GM19193 (cell line): ENCODE data around the gene PARP9.

Experiments
- POLR2A ChIP-seq: IDR thresholded peaks from 4 replicates; pipeline ENCODE4 v1.6.1; 2011; ENCODE audit not compliant: insufficient read depth, insufficient read length; ENCODE audit errors: extremely low read depth

PARP9 gene

GRCh38 chr3:122564155-122564912, at the start of gene PARP9, which contains the start of gene DTX3L:
Gene PARP9 (minus strand): TSS chr3:122564300. CDS start chr3:122559620, 4,680 bp downstream.
Gene DTX3L (plus strand): TSS chr3:122564338. CDS start chr3:122564427, 89 bp downstream.
- TF ChIP-seq POLR2A = peak; percentile 74

GRCh38 chr3:122612696-122613095, 48.6 kb upstream of the PARP9 start:
- no peak for TF ChIP-seq POLR2A

DNA sequence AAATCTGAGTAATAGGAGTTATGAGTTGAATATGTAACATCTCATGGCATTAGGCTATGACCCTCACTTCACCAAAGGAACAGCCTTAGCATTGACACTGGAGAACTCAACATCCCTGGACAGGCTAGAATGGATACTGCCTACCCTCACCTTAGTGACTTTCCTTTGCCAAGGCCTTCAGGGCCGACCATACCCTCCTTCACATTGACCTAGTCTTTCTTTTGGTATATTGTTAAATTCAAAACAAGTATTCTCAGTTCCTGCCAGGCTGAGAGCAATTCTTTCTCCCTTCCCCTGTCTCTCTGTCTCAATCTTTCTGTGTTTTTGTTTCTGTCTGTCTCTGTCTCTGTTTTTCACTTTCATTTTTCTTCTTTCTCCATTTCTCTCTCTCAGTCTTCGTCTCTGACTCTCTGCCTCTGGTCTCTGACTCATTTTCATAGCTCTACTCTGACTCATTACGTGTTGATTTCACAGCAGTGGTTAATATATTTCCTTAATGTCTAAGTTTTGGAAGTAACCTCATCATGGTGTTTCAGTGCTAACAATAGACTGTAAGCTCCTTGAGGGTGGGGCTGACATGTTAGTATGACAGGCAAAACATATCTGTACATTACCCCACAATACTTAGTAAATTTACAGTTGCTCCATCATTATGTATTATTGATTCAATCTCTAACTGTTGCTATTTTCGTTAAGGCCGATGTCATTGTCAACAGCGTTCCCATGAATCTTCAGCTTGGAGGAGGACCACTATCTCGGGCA, 45.9 kb upstream of the PARP9 start:
- no peak for TF ChIP-seq POLR2A

DNA sequence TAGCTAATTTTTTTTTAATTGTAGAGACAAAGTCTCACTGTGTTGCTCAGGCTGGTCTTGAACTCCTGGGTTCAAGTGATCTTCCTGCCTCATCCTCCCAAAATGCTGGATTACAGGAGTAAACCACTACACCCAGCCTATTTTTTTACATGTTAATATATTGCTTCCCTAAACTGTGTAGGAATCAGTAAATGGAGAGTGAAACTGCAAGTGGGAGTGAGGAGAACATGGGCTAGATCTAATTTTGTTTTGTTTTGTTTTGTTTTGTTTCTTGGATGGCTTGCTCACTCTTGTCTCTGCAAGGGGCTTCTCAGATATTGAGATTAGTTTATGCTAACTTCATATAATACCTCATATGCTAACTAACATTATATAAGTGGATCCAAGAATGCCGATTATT, 44.8 kb upstream of the PARP9 start:
- TF ChIP-seq POLR2A = no peak

- no peak for TF ChIP-seq POLR2A
Observed at GRCh38 chr3:122606330-122606729, 42.2 kb upstream of the PARP9 start.

GRCh38 chr3:122603056-122603455, 39.0 kb upstream of the PARP9 start:
- TF ChIP-seq POLR2A = no peak

GRCh38 chr3:122602011-122602710, 38.1 kb upstream of the PARP9 start:
- no peak for TF ChIP-seq POLR2A

DNA sequence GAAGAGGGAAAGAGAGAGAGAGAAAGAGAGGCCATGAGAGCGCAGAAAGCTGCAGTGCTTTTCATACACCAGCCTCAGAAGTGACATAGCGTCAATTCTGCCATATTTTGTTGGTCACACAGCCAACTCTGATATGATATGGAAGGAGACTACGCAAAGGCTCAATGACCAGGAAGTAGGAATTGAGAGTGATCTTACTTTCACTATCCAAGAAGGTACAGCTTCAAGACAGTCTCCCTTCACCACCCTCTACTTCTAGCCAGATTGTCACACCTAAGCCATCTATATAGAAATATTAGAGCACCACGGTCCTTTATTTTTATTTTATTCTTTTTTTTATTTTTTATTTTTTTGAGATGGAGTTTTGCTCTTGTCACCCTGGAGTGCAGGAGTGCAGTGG, 34.5 kb upstream of the PARP9 start:
- no peak for TF ChIP-seq POLR2A

- TF ChIP-seq POLR2A = no peak
Observed at GRCh38 chr3:122598151-122598550, 34.1 kb upstream of the PARP9 start.

- TF ChIP-seq POLR2A = no peak
Observed at GRCh38 chr3:122594025-122594424, 29.9 kb upstream of the PARP9 start.

DNA sequence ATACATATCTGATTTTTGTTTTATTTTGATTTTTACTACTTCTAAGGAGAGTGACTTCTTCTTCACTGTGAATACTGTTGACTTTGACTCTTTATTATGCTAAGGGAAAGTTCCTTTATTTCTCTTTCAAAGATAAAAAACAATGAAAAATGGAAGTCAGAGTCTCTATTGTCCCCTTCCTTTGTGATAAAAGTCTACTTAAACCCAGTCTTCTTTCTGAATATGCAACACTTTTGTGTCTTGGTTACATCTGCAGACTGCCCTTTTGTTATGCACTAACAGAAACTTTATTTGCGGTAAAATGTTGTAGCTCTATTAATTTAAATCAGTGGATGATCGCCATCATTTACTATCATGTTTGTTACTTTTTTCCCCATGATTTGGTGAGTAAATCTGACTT, 26.5 kb upstream of the PARP9 start:
- no peak for TF ChIP-seq POLR2A

GRCh38 chr3:122589297-122589696, 25.2 kb upstream of the PARP9 start:
- TF ChIP-seq POLR2A = no peak

DNA sequence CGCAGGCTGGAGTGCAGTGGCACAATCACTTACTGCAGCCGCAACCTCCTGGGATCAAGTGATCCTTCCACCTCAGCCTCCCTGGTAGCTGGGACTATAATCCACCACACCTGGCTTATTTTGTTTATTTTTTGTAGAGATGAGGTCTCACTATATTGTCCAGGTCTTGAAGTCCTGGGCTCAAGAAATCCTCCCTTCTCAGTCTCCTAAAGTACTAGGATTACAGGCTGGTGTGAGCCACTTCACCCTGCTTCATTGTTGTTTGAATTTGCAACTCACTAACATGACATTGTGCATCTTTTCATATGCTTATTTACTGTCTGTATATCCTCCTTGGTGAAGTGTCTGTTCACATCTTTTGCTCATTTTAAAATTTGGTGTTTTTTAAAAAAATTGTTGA, 23.5 kb upstream of the PARP9 start:
- no peak for TF ChIP-seq POLR2A

DNA sequence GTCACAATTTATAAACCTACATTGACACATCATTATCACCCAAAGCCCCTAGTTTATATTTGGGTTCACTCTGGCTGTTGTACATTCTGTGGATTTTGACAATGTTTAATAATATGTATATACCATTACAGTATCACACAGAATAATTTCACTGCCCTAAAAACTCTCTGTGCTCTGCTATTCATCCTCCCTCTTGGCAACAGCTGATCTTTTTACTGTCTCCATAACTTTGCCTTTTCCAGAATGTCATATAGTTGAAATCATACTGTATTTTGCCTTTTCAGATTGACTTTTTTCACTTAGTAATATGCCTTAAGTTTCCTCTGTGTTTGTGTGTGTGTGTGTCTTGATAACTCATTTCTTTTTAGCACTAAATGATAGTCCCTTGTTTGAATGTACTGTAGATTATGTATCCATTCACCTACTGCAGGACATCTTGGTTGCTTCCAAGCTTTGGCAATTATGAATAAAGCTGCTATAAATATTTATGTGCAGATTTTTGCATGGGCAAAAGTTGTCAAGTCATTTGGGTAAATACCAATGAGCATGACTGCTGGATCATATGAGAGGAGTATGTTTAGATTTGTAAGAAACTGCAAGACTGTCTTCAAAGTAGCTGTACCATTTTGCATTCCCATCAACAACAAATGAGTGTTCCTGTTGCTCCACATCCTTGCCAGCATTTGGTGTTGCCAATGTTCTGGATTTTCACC, 22.8 kb upstream of the PARP9 start:
- TF ChIP-seq POLR2A = no peak

- no peak for TF ChIP-seq POLR2A
Observed at GRCh38 chr3:122586098-122586497, 22.0 kb upstream of the PARP9 start.

DNA sequence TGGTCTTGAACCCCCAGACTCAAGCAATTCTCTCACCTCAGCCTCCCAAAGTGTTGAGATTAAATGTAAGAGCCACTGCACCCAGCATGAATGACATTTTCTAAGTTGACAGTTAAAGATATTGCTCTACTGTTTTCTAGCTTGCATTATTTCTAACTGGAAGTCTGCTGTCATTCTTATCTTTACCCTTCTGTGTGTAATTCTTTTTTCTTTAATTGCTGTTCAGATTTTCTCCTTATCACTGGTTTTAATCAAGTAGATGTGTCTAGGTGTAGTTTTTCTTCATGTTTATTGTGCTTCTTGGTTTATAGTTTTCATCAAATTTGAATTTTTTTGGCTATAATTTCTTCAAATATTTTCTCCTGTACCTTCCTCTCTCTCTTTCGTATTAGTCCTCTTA, 18.3 kb upstream of the PARP9 start:
- no peak for TF ChIP-seq POLR2A

- no peak for TF ChIP-seq POLR2A
Observed at GRCh38 chr3:122581622-122582021, 17.5 kb upstream of the PARP9 start.
